22Rv1 (cell line): ENCODE data around the gene ABI3BP.

Source experiments
- H3K27ac ChIP-seq: fragments of 450-650 bp; 2 replicates; pipeline ENCODE4 v1.5.1; 2017
- CTCF ChIP-seq: fragments of 450-650 bp; IDR thresholded peaks from 2 replicates; pipeline ENCODE4 v1.5.1; 2017; ENCODE audit warnings: mild to moderate bottlenecking
- ZFX ChIP-seq: fragments of 450-650 bp; IDR thresholded peaks from 2 replicates; pipeline ENCODE4 v1.6.1; 2017; ENCODE audit warnings: antibody characterized with exemption, borderline replicate concordance

The ABI3BP gene

DNA sequence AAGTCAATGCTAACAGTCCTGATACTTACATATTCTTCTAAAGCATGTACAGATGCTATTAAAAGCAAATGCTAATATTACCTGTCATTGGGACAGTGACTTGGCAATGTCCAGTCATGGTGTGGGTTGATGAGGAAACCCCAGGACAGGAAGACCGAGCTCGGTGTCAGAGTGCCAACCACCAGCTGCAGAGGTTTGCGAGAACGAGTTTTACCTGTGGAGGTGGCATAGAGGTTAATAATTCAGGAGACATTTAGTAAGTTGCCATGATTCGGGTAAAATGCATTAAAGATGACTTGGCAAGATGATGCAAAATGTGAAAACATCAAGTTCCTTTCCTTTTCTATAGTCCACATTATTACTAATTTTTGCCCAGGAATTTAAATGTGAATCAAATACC, 94.5 kb downstream of the ABI3BP start:
- no peak for TF ChIP-seq ZFX
- TF ChIP-seq CTCF, result no peak
- no peak overlapping the region for H3K27ac ChIP-seq

GRCh38 chr3:100896994-100897393, 96.2 kb downstream of the ABI3BP start:
- TF ChIP-seq ZFX (no peak), CTCF (no peak)
- H3K27ac ChIP-seq, result no peak overlapping the region

- TF ChIP-seq ZFX (no peak), CTCF (peak; percentile 50)
Observed at GRCh38 chr3:100893590-100893989, 99.6 kb downstream of the ABI3BP start.

DNA sequence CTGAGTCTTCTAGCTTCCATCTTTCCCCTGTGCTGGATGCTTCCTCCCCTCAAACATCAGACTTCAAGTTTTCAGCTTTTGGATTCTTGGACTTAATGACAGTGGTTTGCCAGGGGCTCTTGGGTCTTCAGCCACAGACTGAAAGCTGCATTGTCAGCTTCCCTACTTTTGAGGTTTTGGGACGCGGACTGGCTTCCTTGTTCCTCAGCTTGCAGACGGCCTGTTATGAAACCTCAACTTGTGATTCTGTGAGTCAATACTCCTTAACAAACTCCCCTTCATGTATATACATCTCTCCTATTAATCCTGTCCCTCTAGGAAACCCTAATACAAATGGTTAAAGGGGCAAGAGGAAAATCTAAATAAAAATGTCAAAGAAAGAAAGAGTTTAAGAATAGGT, 100.1 kb downstream of the ABI3BP start:
- TF ChIP-seq ZFX, result no peak
- no peak for TF ChIP-seq CTCF

More at GRCh38 chr3:100893590-100893989, 99.6 kb downstream of the ABI3BP start:
- no peak overlapping the region for H3K27ac ChIP-seq

GRCh38 chr3:100891827-100892226, 101.4 kb downstream of the ABI3BP start:
- H3K27ac ChIP-seq, result no peak overlapping the region
- TF ChIP-seq CTCF (no peak), ZFX (no peak)

More for the DNA sequence above, 100.1 kb downstream of the ABI3BP start:
- no peak overlapping the region for H3K27ac ChIP-seq

DNA sequence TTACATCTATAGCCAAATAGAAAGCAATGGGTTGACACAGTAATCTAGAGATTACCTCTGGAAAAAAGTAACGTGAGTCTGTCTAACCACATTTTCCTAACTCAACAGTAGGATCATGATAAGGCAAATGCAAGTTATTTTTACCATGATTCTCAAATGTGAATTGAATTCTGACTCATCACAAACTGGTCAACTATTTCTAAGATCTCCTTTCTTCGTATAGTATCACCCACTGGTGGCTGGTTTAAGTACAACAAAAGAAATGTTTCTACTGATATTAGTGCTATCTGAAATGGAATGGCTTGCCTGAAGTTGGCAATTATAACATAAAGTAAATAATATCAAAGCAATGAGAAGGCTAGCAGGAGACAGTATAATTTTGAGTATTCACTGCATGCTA, 102.2 kb downstream of the ABI3BP start:
- no peak overlapping the region for H3K27ac ChIP-seq
- TF ChIP-seq CTCF (no peak), ZFX (no peak)

DNA sequence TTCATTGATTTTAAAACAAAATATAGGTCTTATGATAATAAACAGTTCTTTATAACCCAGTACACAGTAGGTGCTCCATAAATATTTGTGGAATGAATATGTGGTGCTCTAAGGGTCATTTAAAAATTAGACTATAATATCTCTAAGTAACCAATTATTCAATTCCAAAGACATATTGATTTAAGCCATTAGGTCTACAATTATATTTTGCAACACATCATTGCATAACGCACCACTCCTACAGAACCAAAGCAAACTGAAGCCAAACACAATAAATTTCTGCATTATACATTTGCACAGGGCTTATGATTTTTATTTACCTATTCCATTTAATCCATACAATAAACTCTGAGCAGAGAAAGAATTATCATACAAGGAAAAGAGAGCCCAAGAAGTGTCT, 104.3 kb downstream of the ABI3BP start:
- no peak overlapping the region for H3K27ac ChIP-seq
- TF ChIP-seq ZFX (no peak), CTCF (no peak)
